Sciatic nerve (tissue), 2 donors: Measurements from ENCODE around the gene EGFL7. TPM values are rescaled to one million over a fixed set of nuclear protein-coding genes. Genes with fewer than 3 reads are reported as not detected.

Source experiments
- ATAC-seq: fragments of 200-7000 bp; cut with Tn5 transposase; one replicate; pipeline ENCODE4 v1.9.1; 2020; ENCODE audit warnings: mild to moderate bottlenecking, moderate library complexity
- DNase-seq: peaks from one replicate; pipeline ENCODE4 v3.0.0-alpha.2; 2020; ENCODE audit warnings: low spot score
- intact Hi-C: fragments of 100-400 bp; cut with DNase I; formaldehyde crosslinking; loops from one replicate; pipeline ENCODE4 v1.14.2; 2022
- total RNA-seq: library from RNA; stranded (reverse); fragmentation: NEBNext Ultra II Directional; extraction: Animal tissue kit (Norgen Biotek cat#: 25700); gene quantifications from one replicate; pipeline ENCODE4 v1.2.1, GENCODE V29; 2021
- donor health status: DM: no; HTN: no; CAD: no.
- donor health status: DM: no; HTN: no; CAD: no.

The EGFL7 gene
- total RNA-seq, 1 donor from 2014 or later: 242 TPM

- DNase-seq (peak; percentile 73), ATAC-seq (peak; percentile 59)
- intact Hi-C loops: no loop called here
Observed at GRCh38 chr9:136679431-136679941, 16.8 kb downstream of the EGFL7 start.

- intact Hi-C loops: no loop called here
- no peak for DNase-seq
- no peak for ATAC-seq
Observed at GRCh38 chr9:136681029-136681428, 18.3 kb downstream of the EGFL7 start.

- DNase-seq (no peak), ATAC-seq (no peak)
- intact Hi-C loops: no loop called here
Observed at GRCh38 chr9:136681945-136682699, 19.4 kb downstream of the EGFL7 start.

GRCh38 chr9:136682710-136683109, 20.0 kb downstream of the EGFL7 start:
- no peak for ATAC-seq
- intact Hi-C loops: no loop called here
- DNase-seq: no peak

- no peak for DNase-seq
- intact Hi-C loops: no loop called here
- ATAC-seq: no peak
Observed at GRCh38 chr9:136683173-136683745, 20.5 kb downstream of the EGFL7 start.

GRCh38 chr9:136683755-136684154, 21.0 kb downstream of the EGFL7 start:
- intact Hi-C loops: no loop called here
- ATAC-seq: no peak
- DNase-seq: no peak

- intact Hi-C loops: no loop called here
- no peak for ATAC-seq
Observed at GRCh38 chr9:136684339-136684738, 21.6 kb downstream of the EGFL7 start.

GRCh38 chr9:136684799-136685198, 22.1 kb downstream of the EGFL7 start:
- DNase-seq: no peak
- intact Hi-C loops: no loop called here
- no peak for ATAC-seq

More at GRCh38 chr9:136684339-136684738, 21.6 kb downstream of the EGFL7 start:
- no peak for DNase-seq

GRCh38 chr9:136685216-136685615, 22.5 kb downstream of the EGFL7 start:
- intact Hi-C loops: no loop called here
- DNase-seq (no peak), ATAC-seq (no peak)

- ATAC-seq: peak; percentile 37
- intact Hi-C loops: no loop called here
- DNase-seq: no peak
Observed at GRCh38 chr9:136685790-136686533, 23.2 kb downstream of the EGFL7 start.

GRCh38 chr9:136686534-136686793, 23.7 kb downstream of the EGFL7 start:
- peak; percentile 0 for ATAC-seq
- DNase-seq: no peak
- intact Hi-C loops: no loop called here

- intact Hi-C loops: no loop called here
- ATAC-seq: peak; percentile 47
- peak; percentile 83 for DNase-seq
Observed at GRCh38 chr9:136686794-136687711, 24.3 kb downstream of the EGFL7 start, which contains the start of gene AGPAT2. TSS of gene AGPAT2 (minus strand) at chr9:136687457. CDS start at chr9:136687357, 100 bp downstream.

- no peak for ATAC-seq
- no peak for DNase-seq
- intact Hi-C loops: no loop called here
Observed at GRCh38 chr9:136687721-136688223, 25.1 kb downstream of the EGFL7 start.

GRCh38 chr9:136688274-136689107, 25.8 kb downstream of the EGFL7 start:
- no peak for DNase-seq
- ATAC-seq: no peak
- intact Hi-C loops: no loop called here

GRCh38 chr9:136689108-136689460, 26.4 kb downstream of the EGFL7 start:
- intact Hi-C loops: no loop called here
- DNase-seq: no peak
- no peak for ATAC-seq

- intact Hi-C loops: no loop called here
- DNase-seq (no peak), ATAC-seq (no peak)
Observed at GRCh38 chr9:136690104-136690805, 27.5 kb downstream of the EGFL7 start.

- ATAC-seq (no peak), DNase-seq (no peak)
- intact Hi-C loops: no loop called here
Observed at GRCh38 chr9:136690806-136691261, 28.1 kb downstream of the EGFL7 start.
